H1 (cell line): Measurements from ENCODE around the gene BPIFB2. TPM values are rescaled to one million over a fixed set of nuclear protein-coding genes. Genes with fewer than 3 reads are reported as not detected.

Experiments
- CTCF ChIA-PET: fragments of 300-600 bp; sonication (Branson Sonifier 250); formaldehyde crosslinking; loops from one replicate; lab custom pipeline; 2021; ENCODE audit not compliant: partially characterized antibody; lab: Charles Lee
- POLR2A ChIA-PET: fragments of 300-600 bp; sonication (Branson Sonifier 250); formaldehyde crosslinking; loops from one replicate; lab custom pipeline; 2021; ENCODE audit warnings: inconsistent platforms; ENCODE audit not compliant: partially characterized antibody; lab: Charles Lee
- DNase-seq, 2 experiments: peaks; one replicate each; pipeline versions ENCODE4 v3.0.0 to v3.0.0-alpha.2; 2010 to 2022; ENCODE audit warnings: low spot score in 2 of 2, low read depth in 1 of 2, mixed read lengths in 1 of 2
- FAIRE-seq: peaks from 2 replicates; lab custom pipeline; 2011; peaks lifted over from hg19 to GRCh38; lab: Jason Lieb, UNC
- H2AFZ ChIP-seq: 2 replicates; pipeline ENCODE4 v1.8.1; 2012; ENCODE audit warnings: low read length, inconsistent platforms
- H2AK5ac ChIP-seq: 2 replicates; pipeline ENCODE4 v1.6.1; 2013; ENCODE audit warnings: low read depth, low read length
- H2BK120ac ChIP-seq: replicated peaks from 2 replicates; pipeline ENCODE3; 2013; ENCODE audit warnings: low read depth, low read length, inconsistent platforms
- H2BK12ac ChIP-seq: 2 replicates; pipeline ENCODE4 v1.6.1; 2013; ENCODE audit warnings: low read depth, low read length
- H2BK15ac ChIP-seq: 2 replicates; pipeline ENCODE4 v1.6.1; 2013; ENCODE audit warnings: low read length
- H2BK20ac ChIP-seq: 2 replicates; pipeline ENCODE4 v1.6.1; 2013; ENCODE audit warnings: low read length
- H2BK5ac ChIP-seq: 2 replicates; pipeline ENCODE4 v1.6.1; 2013; ENCODE audit warnings: low read depth, low read length
- H3K14ac ChIP-seq: 2 replicates; pipeline ENCODE4 v1.6.1; 2013; ENCODE audit warnings: inconsistent platforms; ENCODE audit not compliant: insufficient read length
- H3K18ac ChIP-seq: 2 replicates; pipeline ENCODE4 v1.6.1; 2013; ENCODE audit warnings: low read length; ENCODE audit errors: extremely low read depth
- H3K23ac ChIP-seq: 2 replicates; pipeline ENCODE4 v1.6.1; 2013; ENCODE audit warnings: inconsistent platforms; ENCODE audit not compliant: insufficient read length
- H3K23me2 ChIP-seq: 2 replicates; pipeline ENCODE4 v1.6.1; 2013; ENCODE audit warnings: low read depth, low read length
- H3K27ac ChIP-seq: 2 replicates; pipeline ENCODE4 v1.6.1; 2011; ENCODE audit warnings: low read depth, low read length, inconsistent platforms
- H3K27me3 ChIP-seq, 4 experiments: replicated peaks in 1 of 4; 1 replicate in 1 of 4; 2 replicates in 3 of 4; pipeline versions ENCODE4 v1.6.1 to v1.8.1; 2011 to 2013; ENCODE audit warnings: low read length in 3 of 4, mild to moderate bottlenecking in 3 of 4, inconsistent platforms in 2 of 4, mixed read lengths in 2 of 4, moderate library complexity in 1 of 4; ENCODE audit not compliant: control insufficient read depth in 3 of 4, insufficient read depth in 3 of 4; ENCODE audit errors: extremely low read depth in 1 of 4
- H3K36me3 ChIP-seq, 4 experiments: 2 replicates each; pipeline versions ENCODE4 v1.6.1 to v1.8.1; 2011 to 2013; ENCODE audit warnings: mild to moderate bottlenecking in 4 of 4, low read length in 3 of 4, moderate library complexity in 2 of 4, control low read depth in 1 of 4, inconsistent platforms in 1 of 4; ENCODE audit not compliant: insufficient read depth in 4 of 4, control insufficient read depth in 2 of 4
- H3K4ac ChIP-seq: replicated peaks from 2 replicates; pipeline ENCODE3; 2013; ENCODE audit warnings: low read length, low read depth, mixed read lengths, inconsistent platforms; ENCODE audit not compliant: insufficient read length
- H3K4me1 ChIP-seq, 4 experiments: replicated peaks in 1 of 4; 1 replicate in 1 of 4; 2 replicates in 3 of 4; pipeline versions ENCODE4 v1.6.1 to v1.8.1; 2011 to 2013; ENCODE audit warnings: low read length in 3 of 4, inconsistent platforms in 2 of 4, mixed read lengths in 1 of 4; ENCODE audit not compliant: insufficient read depth in 4 of 4, control insufficient read depth in 3 of 4
- H3K4me2 ChIP-seq, 2 experiments: 2 replicates each; pipeline versions ENCODE4 v1.6.1 to v1.8.1; 2011 to 2013; ENCODE audit warnings: low read depth in 2 of 2, low read length in 2 of 2, control low read depth in 1 of 2, inconsistent platforms in 1 of 2, mild to moderate bottlenecking in 1 of 2; ENCODE audit not compliant: insufficient read depth in 1 of 2
- H3K4me3 ChIP-seq, 4 experiments: fragments of 200-600, 300-600 bp in 1 of 4; sonication (generic), shearing (Covaris generic), sonication (Bioruptor Twin) in 1 of 4; 2 replicates each; pipeline versions ENCODE4 v1.5.1 to v1.8.1; 2011 to 2016; ENCODE audit warnings: low read length in 4 of 4, low read depth in 3 of 4, control low read depth in 2 of 4, inconsistent platforms in 2 of 4, mild to moderate bottlenecking in 2 of 4, mixed read lengths in 1 of 4, moderate library complexity in 1 of 4; ENCODE audit not compliant: insufficient read depth in 2 of 4; ENCODE audit errors: extremely low read depth in 1 of 4
- H3K56ac ChIP-seq: replicated peaks from 2 replicates; pipeline ENCODE3; 2013; ENCODE audit warnings: low read depth, mild to moderate bottlenecking, mixed read lengths, low read length, inconsistent platforms; ENCODE audit not compliant: insufficient read length
- H3K79me1 ChIP-seq: 2 replicates; pipeline ENCODE4 v1.6.1; 2013; ENCODE audit warnings: low read depth, low read length, control low read depth
- H3K79me2 ChIP-seq, 2 experiments: 2 replicates each; pipeline versions ENCODE4 v1.6.1 to v1.8.1; 2012 to 2013; ENCODE audit warnings: low read length in 2 of 2, mild to moderate bottlenecking in 2 of 2, inconsistent platforms in 1 of 2; ENCODE audit not compliant: insufficient read depth in 2 of 2, control insufficient read depth in 1 of 2
- H3K9ac ChIP-seq, 4 experiments: replicated peaks in 1 of 4; 1 replicate in 1 of 4; 2 replicates in 3 of 4; pipeline versions ENCODE4 v1.6.1 to v1.8.1; 2011 to 2013; ENCODE audit warnings: low read depth in 3 of 4, low read length in 3 of 4, control low read depth in 2 of 4, mild to moderate bottlenecking in 2 of 4, moderate library complexity in 2 of 4, inconsistent platforms in 1 of 4; ENCODE audit errors: extremely low read depth in 1 of 4
- H3K9me3 ChIP-seq, 2 experiments: 2 replicates each; pipeline versions ENCODE4 v1.6.1 to v1.8.1; 2012 to 2013; ENCODE audit warnings: mild to moderate bottlenecking in 2 of 2, moderate library complexity in 2 of 2, control low read depth in 1 of 2, inconsistent platforms in 1 of 2, low read depth in 1 of 2, low read length in 1 of 2, mixed read lengths in 1 of 2; ENCODE audit not compliant: insufficient read depth in 2 of 2
- H4K20me1 ChIP-seq, 2 experiments: replicated peaks in 1 of 2; 2 replicates each; pipeline versions ENCODE3 to v1.8.1; 2011 to 2013; ENCODE audit warnings: inconsistent platforms in 2 of 2, low read length in 2 of 2, mild to moderate bottlenecking in 1 of 2; ENCODE audit not compliant: insufficient read depth in 2 of 2, control insufficient read depth in 1 of 2
- H4K5ac ChIP-seq: 2 replicates; pipeline ENCODE4 v1.6.1; 2013; ENCODE audit warnings: low read length, low read depth, mixed read lengths, inconsistent platforms; ENCODE audit not compliant: insufficient read length
- H4K8ac ChIP-seq: 2 replicates; pipeline ENCODE4 v1.8.0; 2013; ENCODE audit warnings: mild to moderate bottlenecking, moderate library complexity, low read length, inconsistent platforms; ENCODE audit not compliant: insufficient read depth; ENCODE audit errors: extremely low read depth
- H4K91ac ChIP-seq: replicated peaks from 2 replicates; pipeline ENCODE3; 2013; ENCODE audit warnings: low read length, mixed read lengths, inconsistent platforms; ENCODE audit not compliant: insufficient read length
- CBX8 ChIP-seq: fragments of 300-800, 300-1000 bp; sonication (generic); IDR thresholded peaks from 2 replicates; pipeline ENCODE4 v1.7.1; 2016; ENCODE audit warnings: low read depth, low read length, borderline replicate concordance
- CEBPB ChIP-seq: IDR thresholded peaks from 2 replicates; pipeline ENCODE4 v1.6.1; 2012; ENCODE audit warnings: low read depth, low read length
- EGR1 ChIP-seq: IDR thresholded peaks from 2 replicates; pipeline ENCODE4 v1.6.1; 2011; ENCODE audit warnings: low read depth, low read length, borderline replicate concordance
- EP300 ChIP-seq, 2 experiments: IDR thresholded peaks; 1 replicate in 1 of 2; 2 replicates in 1 of 2; pipeline ENCODE4 v1.6.1; 2011 to 2012; ENCODE audit warnings: low read depth in 2 of 2, low read length in 2 of 2, mild to moderate bottlenecking in 2 of 2, borderline replicate concordance in 1 of 2, inconsistent platforms in 1 of 2, moderate library complexity in 1 of 2
- EZH2 ChIP-seq: fragments of 200-600 bp; sonication (generic); IDR thresholded peaks from 2 replicates; pipeline ENCODE4 v1.7.1; 2012; ENCODE audit warnings: low read depth, mild to moderate bottlenecking, moderate library complexity, low read length, inconsistent platforms; ENCODE audit not compliant: severe bottlenecking
- HDAC6 ChIP-seq: IDR thresholded peaks from one replicate; pipeline ENCODE4 v1.7.1; 2012; ENCODE audit warnings: low read depth, mild to moderate bottlenecking, inconsistent platforms, low read length, moderate library complexity
- JUN ChIP-seq: IDR thresholded peaks from 2 replicates; pipeline ENCODE4 v1.6.1; 2011; ENCODE audit warnings: low read depth, mild to moderate bottlenecking, improper control_type of control experiment, low read length
- NANOG ChIP-seq: IDR thresholded peaks from 2 replicates; pipeline ENCODE4 v1.6.1; 2011; ENCODE audit warnings: low read length, low read depth, mild to moderate bottlenecking, inconsistent platforms; ENCODE audit not compliant: insufficient read depth, poor library complexity, severe bottlenecking
- SAP30 ChIP-seq: fragments of 300-600 bp; sonication (generic); IDR thresholded peaks from 2 replicates; pipeline ENCODE4 v1.7.1; 2012; ENCODE audit warnings: low read length, moderate library complexity, mild to moderate bottlenecking, inconsistent platforms; ENCODE audit not compliant: insufficient read depth, insufficient replicate concordance
- SP1 ChIP-seq: IDR thresholded peaks from 2 replicates; pipeline ENCODE4 v1.6.1; 2011; ENCODE audit warnings: low read depth, low read length
- TBP ChIP-seq: IDR thresholded peaks from 2 replicates; pipeline ENCODE4 v1.6.1; 2011; ENCODE audit warnings: low read depth, low read length, improper control_type of control experiment
- WGBS, 2 experiments: shearing (Covaris generic) in 1 of 2; methylation state at CpG; one replicate each; pipeline versions ENCODE4 v1.1.6 to v1.1.7; 2013 to 2015; ENCODE audit warnings: low lambda C conversion rate in 2 of 2, mixed read lengths in 2 of 2, inconsistent platforms in 1 of 2, low coverage in 1 of 2, missing lambda C conversion rate in 1 of 2; ENCODE audit not compliant: insufficient replicate concordance in 2 of 2, insufficient coverage in 1 of 2, insufficient read length in 1 of 2; ENCODE audit errors: extremely low coverage in 1 of 2, missing lambda C conversion rate in 1 of 2; 5-methylcytosine and 5-hydroxymethylcytosine counted together
- polyA plus RNA-seq, 7 experiments: library from polyadenylated mRNA; depleted of rRNA in 3 of 7; stranded (reverse) in 5 of 7; unstranded in 2 of 7; fragments of >200 nt in 5 of 7; fragments of 200-250 nt in 2 of 7; gene quantifications; 1 replicate in 5 of 7; 2 replicates in 1 of 7; 4 replicates in 1 of 7; pipeline versions ENCODE4 v1.2.1 to v1.2.3, GENCODE V29; 2011 to 2013; ENCODE audit warnings: missing spikeins in 2 of 7, mixed read lengths in 2 of 7
- total RNA-seq: library from RNA; stranded (reverse); fragmentation: NEBNext Ultra II Directional; extraction: Animal tissue kit (Norgen Biotek cat#: 25700); gene quantifications from 2 replicates; pipeline ENCODE4 v1.2.1, GENCODE V29; 2021

The BPIFB2 gene
- total and polyA plus RNA-seq, 2 of the 8 experiments (the other 6 are each of a cell fraction or from before 2014, with no cell fraction given), result not detected

DNA sequence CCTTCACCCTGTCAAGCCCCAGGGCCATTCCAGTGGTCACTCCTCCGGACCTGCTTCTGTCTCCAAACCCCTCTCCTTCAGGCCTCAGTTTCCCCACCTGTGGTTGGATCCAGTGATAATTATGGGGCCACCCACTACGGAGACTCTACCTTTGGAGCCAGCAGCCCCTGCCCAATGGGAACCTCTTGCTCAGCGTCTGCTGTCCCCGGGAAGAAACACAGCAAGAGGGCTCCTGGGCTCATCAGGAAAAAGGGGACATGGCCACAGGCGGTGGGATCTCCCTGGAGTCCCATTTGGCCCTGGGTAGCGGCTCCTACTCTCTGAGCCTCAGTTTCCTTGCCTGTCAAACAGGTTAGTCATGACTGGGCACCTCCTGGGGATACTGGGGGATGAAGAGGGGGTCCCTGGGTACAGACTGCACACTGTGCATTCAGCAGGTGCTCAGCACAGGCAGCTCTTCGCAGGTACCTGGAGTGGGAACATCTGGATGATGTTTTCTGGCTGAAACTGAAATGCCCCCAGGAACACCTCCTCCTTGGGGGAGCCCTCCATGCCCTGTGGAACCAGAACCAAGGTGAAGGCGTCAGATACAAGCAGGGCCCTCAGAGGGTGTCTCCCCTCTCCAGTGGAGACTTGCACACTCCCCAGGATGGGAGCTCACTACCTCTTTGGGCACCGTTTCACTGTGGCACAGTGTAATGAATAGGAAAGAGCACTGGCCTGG lies 22.7 kb upstream of the BPIFB2 start:
- POLR2A ChIA-PET, result interaction anchor here (0.7 to 0.8 kb wide), 2 partner anchors 8 to 20 kb away, joined by 3 read pairs; no protein-coding TSS in a partner anchor
- H3K18ac ChIP-seq, result no peak overlapping the region
- no peaks in the 10 kb centered on the region for H3K23me2 ChIP-seq
- no peak overlapping the region for H2BK12ac ChIP-seq
- no peak overlapping the region for H3K4me3 ChIP-seq
- H3K27me3 ChIP-seq, result no peaks in the 10 kb centered on the region
- no peak overlapping the region for H2AK5ac ChIP-seq
- no peaks in the 10 kb centered on the region for H3K9me3 ChIP-seq
- no peak overlapping the region for H3K27ac ChIP-seq
- WGBS, 2 experiments, result 86% methylated on average over 9 of the region's 9 CpGs; no CpG with 5 or more reads in 1 of the 2 experiments
- no peak overlapping the region for H3K23ac ChIP-seq
- no peak overlapping the region for H4K8ac ChIP-seq
- DNase-seq, result no peak
- no peak overlapping the region for H3K4ac ChIP-seq
- H4K5ac ChIP-seq, result no peak overlapping the region
- H3K36me3 ChIP-seq, result no peaks in the 10 kb centered on the region
- TF ChIP-seq TBP (no peak), NANOG (no peak), EP300 (IDR thresholded peaks at IDR 0.05; ENCODE audit: borderline replicate concordance in 1 of 2, low read depth in 2 of 2, low read length in 2 of 2) (no peak), CBX8 (no peak), EZH2 (no peak), JUN (no peak), SAP30 (no peak), HDAC6 (no peak), SP1 (no peak), CEBPB (no peak), EGR1 (no peak)
- TF ChIP-seq, all 59 proteins: peak for 0
- no peak overlapping the region; the same call in 1 of the 2 replicates for H2BK20ac ChIP-seq
- no peaks in the 10 kb centered on the region; a peak in 1 of 7 replicates for H3K4me1 ChIP-seq
- H2BK5ac ChIP-seq, result no peak overlapping the region
- H2BK120ac ChIP-seq, result no peak overlapping the region
- no peak overlapping the region for H3K4me2 ChIP-seq
- no peaks in the 10 kb centered on the region for H4K20me1 ChIP-seq
- H3K79me2 ChIP-seq, result no peaks in the 10 kb centered on the region
- no peak overlapping the region for H4K91ac ChIP-seq
- H2BK15ac ChIP-seq, result no peak overlapping the region
- no peak overlapping the region for H2AFZ ChIP-seq
- no peak overlapping the region for H3K56ac ChIP-seq
- no peaks in the 10 kb centered on the region for H3K79me1 ChIP-seq
- no peak for FAIRE-seq
- CTCF ChIA-PET, result interaction anchor here (0.8 to 5.4 kb wide), 8 partner anchors 8 to 310 kb away, joined by 4 to 53 read pairs (median 4); partner anchors contain the start of gene SUN5
- H3K14ac ChIP-seq, result no peak overlapping the region
- no peak overlapping the region for H3K9ac ChIP-seq
